CD4-positive, alpha-beta T cell treated with Interleukin-10 for 1 hour (primary cell): ENCODE measurements around the gene C11orf98.
"Not testable (repeated sequence)": the region's sequence is repeated elsewhere in the genome, so short reads cannot be mapped to it uniquely, and the experiment has no call there.

Experiments used
- DNase-seq: peaks from one replicate; pipeline ENCODE4 v3.0.0-alpha.2; 2020

C11orf98 gene

GRCh38 chr11:62648967-62649364, 16.0 kb downstream of the C11orf98 start:
- no peak for DNase-seq

GRCh38 chr11:62648185-62648966, 16.6 kb downstream of the C11orf98 start:
- DNase-seq: no peak

- no peak for DNase-seq
Measured at GRCh38 chr11:62647609-62648005, 17.4 kb downstream of the C11orf98 start.

GRCh38 chr11:62646825-62647608, 18.0 kb downstream of the C11orf98 start:
- no peak for DNase-seq

- DNase-seq: peak; percentile 99
Measured at GRCh38 chr11:62645946-62646824, 18.8 kb downstream of the C11orf98 start, which contains the start of gene GANAB. TSS of gene GANAB (minus strand) at chr11:62646613. CDS start at chr11:62646599, 14 bp downstream.

GRCh38 chr11:62645671-62645945, 19.4 kb downstream of the C11orf98 start:
- DNase-seq: no peak

- DNase-seq: no peak
Measured at GRCh38 chr11:62644220-62644619, 20.8 kb downstream of the C11orf98 start.

- no peak for DNase-seq
Measured at GRCh38 chr11:62632492-62632891, 32.5 kb downstream of the C11orf98 start.

- no peak for DNase-seq
Measured at GRCh38 chr11:62627713-62628112, 37.3 kb downstream of the C11orf98 start.

- no peak for DNase-seq
Measured at GRCh38 chr11:62622476-62623089, 42.4 kb downstream of the C11orf98 start.

GRCh38 chr11:62621567-62622470, 43.2 kb downstream of the C11orf98 start, which contains the start of gene B3GAT3:
TSS of gene B3GAT3 (minus strand) at chr11:62621986. CDS start at chr11:62621947, 39 bp downstream.
- DNase-seq: peak; percentile 99

GRCh38 chr11:62621027-62621566, 43.9 kb downstream of the C11orf98 start:
- no peak for DNase-seq

GRCh38 chr11:62616957-62617356, 48.1 kb downstream of the C11orf98 start:
- not testable (repeated sequence) for DNase-seq

GRCh38 chr11:62615521-62615920, 49.5 kb downstream of the C11orf98 start:
- DNase-seq: no peak

GRCh38 chr11:62614275-62614674, 50.7 kb downstream of the C11orf98 start:
- no peak for DNase-seq

GRCh38 chr11:62613291-62613778, 51.7 kb downstream of the C11orf98 start:
- DNase-seq: no peak
